Ishikawa (cell line): ENCODE data around the gene FGF14.

Experiments
- CEBPB ChIP-seq: IDR thresholded peaks from 2 replicates; pipeline ENCODE4 v1.6.1; 2012
- CREB1 ChIP-seq: IDR thresholded peaks from 2 replicates; pipeline ENCODE4 v1.6.1; 2012; ENCODE audit warnings: low read depth
- EP300 ChIP-seq: IDR thresholded peaks from 2 replicates; pipeline ENCODE4 v1.6.1; 2012; ENCODE audit warnings: borderline replicate concordance
- FOXM1 ChIP-seq: IDR thresholded peaks from 2 replicates; pipeline ENCODE4 v1.6.1; 2012; ENCODE audit warnings: low read depth, borderline replicate concordance
- MAX ChIP-seq: IDR thresholded peaks from 2 replicates; pipeline ENCODE4 v1.6.1; 2012
- NFIC ChIP-seq: IDR thresholded peaks from 2 replicates; pipeline ENCODE4 v1.6.1; 2012
- REST ChIP-seq: IDR thresholded peaks from 2 replicates; pipeline ENCODE4 v1.6.1; 2012; ENCODE audit warnings: low read depth, mild to moderate bottlenecking
- TAF1 ChIP-seq: IDR thresholded peaks from 2 replicates; pipeline ENCODE4 v1.6.1; 2012; ENCODE audit warnings: low read depth, mild to moderate bottlenecking
- USF1 ChIP-seq: IDR thresholded peaks from 2 replicates; pipeline ENCODE4 v1.6.1; 2012
- YY1 ChIP-seq: IDR thresholded peaks from 2 replicates; pipeline ENCODE4 v1.6.1; 2012; ENCODE audit warnings: low read depth
- ZBTB7A ChIP-seq: IDR thresholded peaks from 2 replicates; pipeline ENCODE4 v1.6.1; 2012; ENCODE audit warnings: low read depth

- TF ChIP-seq TAF1, result no peak
- TF ChIP-seq CREB1, result no peak
- no peak for TF ChIP-seq MAX
- no peak for TF ChIP-seq NFIC
- TF ChIP-seq FOXM1, result no peak
- TF ChIP-seq REST, result no peak
- no peak for TF ChIP-seq ZBTB7A
- no peak for TF ChIP-seq CEBPB
- no peak for TF ChIP-seq YY1
- TF ChIP-seq USF1, result no peak
- no peak for TF ChIP-seq EP300
These were observed 483.8 kb downstream of the FGF14 start for GRCh38 chr13:101917833-101918661.
